A673 (cell line): ENCODE results near the gene RABGAP1L. TPM values are rescaled to one million over a fixed set of nuclear protein-coding genes. Genes with fewer than 3 reads are reported as not detected.

ENCODE experiments used
- BruUV-seq: library from RNA; stranded (reverse); fragments of 400-500 nt; replicated peaks from 2 replicates; lab custom pipeline; 2021; lab: Mats Ljungman, UMichigan
- CTCF ChIA-PET: fragments of 300-600 bp; sonication (Branson Sonifier 250); formaldehyde crosslinking; loops from one replicate; lab custom pipeline; 2022; ENCODE audit warnings: antibody characterized with exemption; lab: Charles Lee
- POLR2A ChIA-PET: fragments of 300-600 bp; sonication (Branson Sonifier 250); formaldehyde crosslinking; loops from one replicate; lab custom pipeline; 2022; ENCODE audit warnings: antibody characterized with exemption; ENCODE audit not compliant: low non-redundant PET; lab: Charles Lee
- DNase-seq: peaks from one replicate; pipeline ENCODE4 v3.0.0-alpha.2; 2015; ENCODE audit warnings: low spot score
- H3K27ac ChIP-seq: fragments of 200-600 bp; sonication (generic); 2 replicates; pipeline ENCODE4 v1.5.1; 2016; ENCODE audit warnings: mixed run types, low read depth, mild to moderate bottlenecking, mixed read lengths, antibody characterized with exemption, low read length; ENCODE audit not compliant: poor library complexity, severe bottlenecking
- H3K27me3 ChIP-seq: fragments of 200-600 bp; sonication (generic); replicated peaks from 2 replicates; pipeline ENCODE4 v1.6.1; 2017; ENCODE audit warnings: mixed run types, low read depth, mild to moderate bottlenecking, mixed read lengths, antibody characterized with exemption, low read length; ENCODE audit not compliant: insufficient read depth, poor library complexity
- H3K36me3 ChIP-seq: fragments of 200-600 bp; sonication (generic); 2 replicates; pipeline ENCODE4 v1.6.1; 2016; ENCODE audit warnings: mixed run types, mild to moderate bottlenecking, mixed read lengths, antibody characterized with exemption, low read length; ENCODE audit not compliant: insufficient read depth, poor library complexity, severe bottlenecking
- H3K4me1 ChIP-seq: fragments of 200-600 bp; sonication (generic); 2 replicates; pipeline ENCODE4 v1.6.1; 2017; ENCODE audit warnings: mixed run types, mild to moderate bottlenecking, mixed read lengths, antibody characterized with exemption, low read length; ENCODE audit not compliant: insufficient read depth, poor library complexity, severe bottlenecking
- H3K4me3 ChIP-seq: fragments of 200-600 bp; sonication (generic); 2 replicates; pipeline ENCODE4 v1.5.1; 2016; ENCODE audit warnings: low read depth, mixed run types, mild to moderate bottlenecking, mixed read lengths, low read length; ENCODE audit not compliant: poor library complexity, severe bottlenecking
- H3K9me3 ChIP-seq: fragments of 200-600 bp; sonication (generic); 2 replicates; pipeline ENCODE4 v1.6.1; 2016; ENCODE audit warnings: mixed run types, low read depth, mild to moderate bottlenecking, mixed read lengths, antibody characterized with exemption, low read length; ENCODE audit not compliant: poor library complexity, severe bottlenecking
- EZH2 ChIP-seq: fragments of 200-600 bp; sonication (generic); IDR thresholded peaks from 2 replicates; pipeline ENCODE4 v1.6.1; 2017; ENCODE audit warnings: borderline replicate concordance, low read depth, mild to moderate bottlenecking, mixed read lengths, antibody characterized with exemption, low read length; ENCODE audit not compliant: poor library complexity, severe bottlenecking
- intact Hi-C: fragments of 100-400 bp; cut with micrococcal nuclease; formaldehyde crosslinking; loops from one replicate; pipeline ENCODE4 v1.10.0; 2022; ENCODE audit not compliant: unreplicated experiment
- total RNA-seq: library from RNA; stranded (reverse); gene quantifications from 2 replicates; pipeline ENCODE4 v1.2.3, GENCODE V29; 2021
- TF ChIP-seq, protein P1 (sequence below): fragments of 300-800, 200-600 bp; sonication (generic); conservative IDR thresholded peaks from 2 replicates; pipeline ENCODE4 v1.5.1; 2017; ENCODE audit warnings: low read depth, mild to moderate bottlenecking, antibody characterized with exemption, low read length, moderate library complexity, mixed read lengths

RABGAP1L gene
- total RNA-seq, 1 experiment from 2014 or later = 19.3 TPM

DNA sequence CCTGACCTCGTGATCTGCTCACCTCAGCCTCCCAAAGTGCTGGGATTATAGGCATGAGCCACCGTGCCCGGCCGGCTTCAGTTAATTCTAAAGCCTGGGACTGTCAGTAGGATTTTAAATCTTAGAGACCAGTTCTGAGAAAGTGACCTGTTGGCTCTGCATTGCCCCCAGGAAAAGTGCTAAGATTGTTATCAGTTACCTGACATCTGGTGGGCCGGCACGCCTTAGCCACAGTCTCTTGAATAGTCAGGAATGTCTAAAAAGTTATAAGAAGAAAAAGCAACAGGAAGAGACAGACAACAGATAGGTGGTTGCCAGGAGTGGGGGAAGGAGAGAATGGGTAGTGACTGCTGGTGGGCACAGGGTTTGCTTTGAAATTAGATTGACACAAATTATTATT lies 35.1 kb downstream of the RABGAP1L start:
- BruUV-seq = no TSS peak
- POLR2A ChIA-PET = no interaction called here
- intact Hi-C loops = no loop called here

DNA sequence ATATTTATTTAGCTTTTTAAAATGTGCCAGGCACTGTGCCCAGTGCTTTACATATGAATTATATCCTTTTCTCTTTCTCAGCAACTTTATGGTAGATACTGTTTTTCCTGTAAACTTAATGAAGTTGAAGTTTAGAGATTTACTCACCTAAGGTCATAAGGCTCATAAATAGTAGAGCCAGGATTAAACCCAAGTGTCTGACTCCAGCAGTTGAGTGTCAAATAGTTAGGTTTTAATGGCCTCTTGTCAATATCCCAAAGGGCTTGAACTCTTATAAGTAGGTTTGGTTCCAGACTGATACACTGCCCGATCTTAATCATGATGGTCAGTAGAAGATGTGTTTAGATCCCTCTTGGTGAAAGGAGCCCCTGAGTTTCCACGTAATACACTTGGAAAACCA lies 37.8 kb downstream of the RABGAP1L start:
- no TSS peak for BruUV-seq
- no peak overlapping the region for H3K4me3 ChIP-seq
- no peaks in the 10 kb centered on the region for H3K9me3 ChIP-seq
- H3K36me3 ChIP-seq = no peaks in the 10 kb centered on the region
- H3K4me1 ChIP-seq = peaks cover 14% of the 10 kb centered on the region
- POLR2A ChIA-PET = no interaction called here
- CTCF ChIA-PET = interaction anchor here (0.7 kb wide), 1 partner anchor 283 kb away, joined by 3 read pairs; no protein-coding TSS in a partner anchor
- no peaks in the 10 kb centered on the region for H3K27me3 ChIP-seq
- TF ChIP-seq, protein P1, sequence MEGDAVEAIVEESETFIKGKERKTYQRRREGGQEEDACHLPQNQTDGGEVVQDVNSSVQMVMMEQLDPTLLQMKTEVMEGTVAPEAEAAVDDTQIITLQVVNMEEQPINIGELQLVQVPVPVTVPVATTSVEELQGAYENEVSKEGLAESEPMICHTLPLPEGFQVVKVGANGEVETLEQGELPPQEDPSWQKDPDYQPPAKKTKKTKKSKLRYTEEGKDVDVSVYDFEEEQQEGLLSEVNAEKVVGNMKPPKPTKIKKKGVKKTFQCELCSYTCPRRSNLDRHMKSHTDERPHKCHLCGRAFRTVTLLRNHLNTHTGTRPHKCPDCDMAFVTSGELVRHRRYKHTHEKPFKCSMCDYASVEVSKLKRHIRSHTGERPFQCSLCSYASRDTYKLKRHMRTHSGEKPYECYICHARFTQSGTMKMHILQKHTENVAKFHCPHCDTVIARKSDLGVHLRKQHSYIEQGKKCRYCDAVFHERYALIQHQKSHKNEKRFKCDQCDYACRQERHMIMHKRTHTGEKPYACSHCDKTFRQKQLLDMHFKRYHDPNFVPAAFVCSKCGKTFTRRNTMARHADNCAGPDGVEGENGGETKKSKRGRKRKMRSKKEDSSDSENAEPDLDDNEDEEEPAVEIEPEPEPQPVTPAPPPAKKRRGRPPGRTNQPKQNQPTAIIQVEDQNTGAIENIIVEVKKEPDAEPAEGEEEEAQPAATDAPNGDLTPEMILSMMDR = no peak
- no peak for TF ChIP-seq EZH2
- intact Hi-C loops = no loop called here
- DNase-seq = no peak
- no peak overlapping the region for H3K27ac ChIP-seq

More for the DNA sequence above, 35.1 kb downstream of the RABGAP1L start:
- Histone ChIP-seq H3K4me1 (peaks cover 29% of the 10 kb centered on the region), H3K27ac (no peak overlapping the region), H3K4me3 (no peak overlapping the region), H3K36me3 (no peaks in the 10 kb centered on the region), H3K9me3 (no peaks in the 10 kb centered on the region), H3K27me3 (no peaks in the 10 kb centered on the region)
- no peak for TF ChIP-seq EZH2
- TF ChIP-seq, protein P1 = no peak
- CTCF ChIA-PET = no interaction called here
- no peak for DNase-seq

DNA sequence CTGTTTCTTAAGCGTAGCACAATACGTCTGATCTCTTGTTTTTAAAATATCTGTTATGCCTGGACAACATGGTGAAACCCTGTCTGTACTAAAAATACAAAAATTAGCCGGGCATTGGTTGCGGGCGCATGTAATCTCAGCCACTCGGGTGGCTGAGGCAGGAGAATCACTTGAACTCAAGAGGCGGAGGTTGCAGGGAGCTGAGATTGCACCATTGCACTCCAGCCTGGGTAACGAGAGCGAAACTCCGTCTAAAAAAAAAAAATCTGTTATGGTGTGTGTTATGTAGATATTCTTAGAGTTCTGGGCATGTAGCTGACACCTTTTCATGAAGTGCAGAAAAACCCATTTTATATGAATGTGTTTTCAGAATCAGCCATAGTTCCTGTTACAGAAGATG lies 38.2 kb downstream of the RABGAP1L start:
- no peaks in the 10 kb centered on the region for H3K27me3 ChIP-seq
- POLR2A ChIA-PET = no interaction called here

More for the DNA sequence above, 38.2 kb downstream of the RABGAP1L start:
- no peaks in the 10 kb centered on the region for H3K9me3 ChIP-seq
- intact Hi-C loops = no loop called here
- TF ChIP-seq, protein P1 = no peak
- TF ChIP-seq EZH2 = no peak
- no peak overlapping the region for H3K4me3 ChIP-seq
- peak; percentile 12 for DNase-seq
- peaks cover 9% of the 10 kb centered on the region for H3K4me1 ChIP-seq
- CTCF ChIA-PET = interaction anchor here (0.6 to 0.7 kb wide), 2 partner anchors 284 to 341 kb away, joined by 3 read pairs; no protein-coding TSS in a partner anchor
- BruUV-seq = no TSS peak
- no peaks in the 10 kb centered on the region for H3K36me3 ChIP-seq
- no peak overlapping the region for H3K27ac ChIP-seq
